HG02642 (cell line): ENCODE measurements around the gene ZBTB48.

Source experiments
- ATAC-seq: cut with Tn5 transposase; IDR thresholded peaks from one replicate; pipeline ENCODE4 v1.9.1; 2021; ENCODE audit warnings: mild to moderate bottlenecking; ENCODE audit not compliant: unreplicated experiment, poor library complexity

Gene ZBTB48

DNA sequence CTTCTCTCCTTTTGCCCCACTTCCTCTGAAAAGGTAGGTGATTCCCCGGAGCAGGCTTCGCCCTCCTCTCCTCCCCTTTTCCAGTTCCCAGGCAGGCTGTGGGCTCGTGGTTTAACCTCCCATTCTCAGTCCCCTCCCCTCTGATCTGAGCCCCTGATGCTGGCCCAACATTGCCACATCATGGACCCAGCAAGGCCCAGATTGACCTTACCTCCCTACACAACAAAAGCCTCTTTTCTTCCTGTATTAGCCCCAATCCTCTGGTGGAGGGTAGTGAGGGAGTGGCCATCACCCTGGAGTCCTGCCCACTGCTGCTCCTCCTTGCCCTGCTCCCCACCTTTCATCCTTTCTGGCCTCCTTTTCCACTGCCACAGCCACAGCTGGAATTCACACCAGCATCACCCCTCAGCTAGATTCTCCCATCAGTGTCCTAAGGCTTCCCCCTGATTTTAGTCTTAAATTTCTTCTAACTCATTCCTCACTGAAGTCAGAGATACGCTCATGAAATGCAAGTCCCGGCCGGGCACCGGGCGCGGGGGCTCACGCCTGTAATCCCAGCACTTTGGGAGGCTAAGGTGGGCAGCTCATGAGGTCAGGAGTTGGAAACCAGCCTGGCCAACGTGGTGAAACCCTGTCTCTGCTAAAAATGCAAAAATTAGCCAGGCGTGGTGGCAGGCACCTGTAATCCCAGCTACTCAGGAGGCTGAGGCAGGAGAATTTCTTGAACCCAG, 7.0 kb upstream of the ZBTB48 start:
- no peak for ATAC-seq

DNA sequence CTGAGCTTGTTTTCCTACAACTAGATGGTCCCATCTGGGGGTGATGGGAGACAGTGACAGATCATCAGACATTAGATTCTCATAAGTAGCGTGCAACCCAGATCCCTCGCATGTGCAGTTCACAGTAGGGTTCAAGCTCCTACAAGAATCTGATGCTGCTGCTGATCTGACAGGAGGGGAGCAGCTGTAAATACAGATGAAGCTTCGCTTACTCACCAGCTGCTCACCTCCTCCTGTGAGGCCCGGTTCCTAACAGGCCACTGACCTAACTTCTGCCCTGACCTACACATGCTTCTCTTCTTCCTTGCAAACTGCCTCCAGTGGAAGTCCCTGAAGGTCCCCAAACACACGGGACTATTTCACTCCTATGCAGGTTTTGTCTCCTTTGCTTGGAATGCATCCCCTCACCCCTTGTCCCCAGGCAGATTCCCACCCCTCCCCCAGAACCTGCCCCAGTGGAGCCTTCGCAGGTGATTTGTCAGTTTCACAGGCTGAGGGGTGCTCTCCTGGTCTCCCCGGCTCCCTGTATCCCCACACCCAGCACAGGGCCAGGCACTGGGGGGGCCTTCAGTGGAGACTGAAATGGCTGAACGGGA, 5.7 kb upstream of the ZBTB48 start:
- no peak for ATAC-seq

DNA sequence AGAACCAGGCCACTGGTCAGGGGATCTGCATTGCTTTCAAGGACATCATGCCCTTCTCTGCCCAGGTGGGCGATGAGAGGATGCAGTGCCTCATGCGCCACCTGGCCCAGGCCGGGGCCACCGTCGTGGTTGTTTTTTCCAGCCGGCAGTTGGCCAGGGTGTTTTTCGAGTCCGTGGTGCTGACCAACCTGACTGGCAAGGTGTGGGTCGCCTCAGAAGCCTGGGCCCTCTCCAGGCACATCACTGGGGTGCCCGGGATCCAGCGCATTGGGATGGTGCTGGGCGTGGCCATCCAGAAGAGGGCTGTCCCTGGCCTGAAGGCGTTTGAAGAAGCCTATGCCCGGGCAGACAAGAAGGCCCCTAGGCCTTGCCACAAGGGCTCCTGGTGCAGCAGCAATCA, 5.0 kb upstream of the ZBTB48 start:
- ATAC-seq = no peak

DNA sequence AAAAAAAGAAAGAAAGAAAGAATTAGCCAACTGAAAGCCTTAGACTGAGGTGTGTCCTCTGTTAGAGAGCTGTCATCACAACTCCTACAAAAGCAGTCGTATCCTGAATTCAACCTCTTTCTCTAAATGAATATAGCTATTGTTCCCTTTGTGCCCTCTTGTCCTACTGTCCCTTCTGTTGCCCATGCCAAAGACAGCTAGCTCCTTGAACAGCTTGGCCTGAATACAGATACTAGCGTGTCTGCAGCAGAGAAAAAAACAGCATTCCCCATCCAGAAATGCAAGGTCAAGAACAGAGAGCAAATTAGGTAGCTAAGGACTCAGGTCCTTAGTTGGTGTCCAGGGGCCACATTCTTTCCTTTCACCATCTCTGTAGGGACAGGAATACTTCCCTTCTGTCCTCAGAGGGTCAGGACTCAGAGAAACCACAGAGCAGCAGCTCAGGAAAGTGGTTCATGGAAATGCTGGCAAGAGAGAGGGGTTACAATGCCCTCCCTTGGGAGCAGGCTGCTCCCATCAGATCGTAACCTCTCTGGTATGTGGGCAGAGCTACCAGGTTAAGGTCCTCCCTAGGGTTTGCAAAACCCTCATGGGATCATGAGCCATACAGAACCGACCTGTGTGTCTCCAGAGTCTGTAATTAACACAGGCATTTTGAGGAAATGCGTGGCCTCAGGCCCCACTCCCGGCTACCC, 1.8 kb upstream of the ZBTB48 start:
- no peak for ATAC-seq

DNA sequence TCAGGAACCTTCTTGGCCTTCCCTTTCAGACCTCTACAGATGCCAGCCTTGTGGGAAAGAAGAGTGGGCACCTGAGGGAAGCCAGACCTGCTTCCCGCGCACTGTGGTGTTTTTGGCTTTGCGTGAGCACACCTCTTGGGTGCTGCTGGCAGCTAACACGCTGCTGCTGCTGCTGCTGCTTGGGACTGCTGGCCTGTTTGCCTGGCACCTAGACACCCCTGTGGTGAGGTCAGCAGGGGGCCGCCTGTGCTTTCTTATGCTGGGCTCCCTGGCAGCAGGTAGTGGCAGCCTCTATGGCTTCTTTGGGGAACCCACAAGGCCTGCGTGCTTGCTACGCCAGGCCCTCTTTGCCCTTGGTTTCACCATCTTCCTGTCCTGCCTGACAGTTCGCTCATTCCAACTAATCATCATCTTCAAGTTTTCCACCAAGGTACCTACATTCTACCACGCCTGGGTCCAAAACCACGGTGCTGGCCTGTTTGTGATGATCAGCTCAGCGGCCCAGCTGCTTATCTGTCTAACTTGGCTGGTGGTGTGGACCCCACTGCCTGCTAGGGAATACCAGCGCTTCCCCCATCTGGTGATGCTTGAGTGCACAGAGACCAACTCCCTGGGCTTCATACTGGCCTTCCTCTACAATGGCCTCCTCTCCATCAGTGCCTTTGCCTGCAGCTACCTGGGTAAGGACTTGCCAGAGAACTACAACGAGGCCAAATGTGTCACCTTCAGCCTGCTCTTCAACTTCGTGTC, 995 bp upstream of the ZBTB48 start:
- no peak for ATAC-seq

- no peak for ATAC-seq
These were observed 362 bp downstream of the ZBTB48 start for GRCh38 chr1:6580119-6580592.

DNA sequence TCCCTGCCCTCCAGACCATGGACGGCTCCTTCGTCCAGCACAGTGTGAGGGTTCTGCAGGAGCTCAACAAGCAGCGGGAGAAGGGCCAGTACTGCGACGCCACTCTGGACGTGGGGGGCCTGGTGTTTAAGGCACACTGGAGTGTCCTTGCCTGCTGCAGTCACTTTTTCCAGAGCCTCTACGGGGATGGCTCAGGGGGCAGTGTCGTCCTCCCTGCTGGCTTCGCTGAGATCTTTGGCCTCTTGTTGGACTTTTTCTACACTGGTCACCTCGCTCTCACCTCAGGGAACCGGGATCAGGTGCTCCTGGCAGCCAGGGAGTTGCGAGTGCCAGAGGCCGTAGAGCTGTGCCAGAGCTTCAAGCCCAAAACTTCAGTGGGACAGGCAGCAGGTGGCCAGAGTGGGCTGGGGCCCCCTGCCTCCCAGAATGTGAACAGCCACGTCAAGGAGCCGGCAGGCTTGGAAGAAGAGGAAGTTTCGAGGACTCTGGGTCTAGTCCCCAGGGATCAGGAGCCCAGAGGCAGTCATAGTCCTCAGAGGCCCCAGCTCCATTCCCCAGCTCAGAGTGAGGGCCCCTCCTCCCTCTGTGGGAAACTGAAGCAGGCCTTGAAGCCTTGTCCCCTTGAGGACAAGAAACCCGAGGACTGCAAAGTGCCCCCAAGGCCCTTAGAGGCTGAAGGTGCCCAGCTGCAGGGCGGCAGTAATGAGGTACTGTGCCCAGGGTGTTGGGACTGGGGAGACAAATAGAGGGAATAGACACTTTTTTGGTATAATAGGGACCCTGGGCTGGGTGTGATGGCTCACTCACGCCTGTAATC, 1.0 kb downstream of the ZBTB48 start:
- no peak for ATAC-seq

DNA sequence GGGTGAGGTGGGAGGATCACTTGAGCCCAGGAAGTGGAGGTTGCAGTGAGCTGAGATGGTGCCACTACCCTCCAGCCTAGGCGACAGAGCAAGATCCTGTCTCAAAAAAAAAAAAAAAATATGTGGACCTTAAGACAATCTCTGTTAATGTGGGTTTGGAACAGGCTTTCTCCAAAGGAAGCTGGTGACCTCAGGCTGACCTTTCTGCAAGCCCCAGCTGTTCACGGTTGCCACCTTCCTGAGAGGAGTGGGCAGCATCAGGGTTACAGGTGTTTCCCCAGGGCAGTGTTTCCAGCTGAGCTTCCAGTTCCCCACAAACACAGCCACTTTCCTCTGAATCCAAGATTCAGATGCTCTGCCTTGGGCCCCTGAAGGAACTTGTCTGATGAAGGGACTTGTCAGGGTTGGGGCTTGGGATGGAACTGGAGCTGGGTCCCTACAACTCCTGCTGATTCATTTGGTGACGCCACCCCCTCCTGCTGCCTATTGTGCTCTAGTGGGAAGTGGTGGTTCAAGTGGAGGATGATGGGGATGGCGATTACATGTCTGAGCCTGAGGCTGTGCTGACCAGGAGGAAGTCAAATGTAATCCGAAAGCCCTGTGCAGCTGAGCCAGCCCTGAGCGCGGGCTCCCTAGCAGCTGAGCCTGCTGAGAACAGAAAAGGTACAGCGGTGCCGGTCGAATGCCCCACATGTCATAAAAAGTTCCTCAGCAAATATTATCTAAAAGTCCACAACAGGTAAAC, 1.9 kb downstream of the ZBTB48 start:
- no peak for ATAC-seq

DNA sequence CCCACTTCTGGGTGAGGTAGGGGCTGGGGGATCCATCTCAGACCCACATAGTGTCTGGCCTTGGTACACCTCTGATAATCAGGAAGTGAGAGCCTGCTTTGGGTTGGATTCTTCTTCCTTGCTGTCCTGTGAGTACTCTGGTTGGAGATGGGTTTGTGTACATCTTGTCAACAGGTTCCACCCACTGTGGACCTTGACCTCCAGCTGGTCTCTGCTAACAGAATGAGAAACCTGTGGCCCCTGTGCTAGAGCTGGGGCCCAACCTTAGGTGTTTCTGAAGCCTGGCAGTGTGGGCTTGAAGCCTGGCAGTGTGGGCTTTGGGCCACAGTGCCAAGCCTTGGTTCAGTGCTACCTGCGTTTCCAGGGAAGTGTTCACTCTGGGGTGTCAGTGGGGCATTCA, 2.6 kb downstream of the ZBTB48 start:
- no peak for ATAC-seq

- ATAC-seq = no peak
These were observed 4.6 kb downstream of the ZBTB48 start for GRCh38 chr1:6584126-6585080.

DNA sequence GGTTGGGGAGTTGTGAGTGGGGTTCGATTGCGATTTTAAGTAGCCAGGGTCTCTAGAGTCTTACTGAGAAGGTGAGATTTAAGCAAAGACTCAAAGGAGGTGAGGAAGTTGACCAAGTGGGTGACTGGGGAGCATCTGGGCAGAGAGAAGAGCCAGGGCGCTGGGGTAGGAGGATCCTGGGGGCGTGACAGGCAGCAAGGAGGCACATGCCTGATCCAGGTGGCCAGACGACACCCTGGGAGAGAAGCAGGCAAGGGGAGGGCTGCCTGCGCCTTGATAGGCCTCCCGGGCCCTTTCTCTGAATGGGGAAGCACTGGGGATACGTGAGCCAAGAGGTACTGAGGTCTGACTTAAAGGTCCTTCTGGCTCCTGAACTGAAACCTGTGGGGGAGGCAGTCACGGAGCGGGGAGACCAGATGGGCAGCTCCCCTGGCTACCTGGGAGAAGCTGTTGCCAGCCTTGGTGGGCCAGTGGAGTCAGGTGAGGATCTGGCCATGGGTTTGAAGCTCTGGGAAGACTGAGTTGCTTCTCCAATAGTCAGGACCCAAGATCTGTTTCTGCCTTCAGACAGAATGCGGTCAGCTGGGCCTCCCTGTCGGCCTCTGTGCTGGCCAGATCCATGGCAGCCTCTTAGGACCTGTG, 5.4 kb downstream of the ZBTB48 start:
- no peak for ATAC-seq

GRCh38 chr1:6585841-6586240, 6.0 kb downstream of the ZBTB48 start:
- no peak for ATAC-seq

GRCh38 chr1:6586404-6586816, 6.6 kb downstream of the ZBTB48 start:
- no peak for ATAC-seq

DNA sequence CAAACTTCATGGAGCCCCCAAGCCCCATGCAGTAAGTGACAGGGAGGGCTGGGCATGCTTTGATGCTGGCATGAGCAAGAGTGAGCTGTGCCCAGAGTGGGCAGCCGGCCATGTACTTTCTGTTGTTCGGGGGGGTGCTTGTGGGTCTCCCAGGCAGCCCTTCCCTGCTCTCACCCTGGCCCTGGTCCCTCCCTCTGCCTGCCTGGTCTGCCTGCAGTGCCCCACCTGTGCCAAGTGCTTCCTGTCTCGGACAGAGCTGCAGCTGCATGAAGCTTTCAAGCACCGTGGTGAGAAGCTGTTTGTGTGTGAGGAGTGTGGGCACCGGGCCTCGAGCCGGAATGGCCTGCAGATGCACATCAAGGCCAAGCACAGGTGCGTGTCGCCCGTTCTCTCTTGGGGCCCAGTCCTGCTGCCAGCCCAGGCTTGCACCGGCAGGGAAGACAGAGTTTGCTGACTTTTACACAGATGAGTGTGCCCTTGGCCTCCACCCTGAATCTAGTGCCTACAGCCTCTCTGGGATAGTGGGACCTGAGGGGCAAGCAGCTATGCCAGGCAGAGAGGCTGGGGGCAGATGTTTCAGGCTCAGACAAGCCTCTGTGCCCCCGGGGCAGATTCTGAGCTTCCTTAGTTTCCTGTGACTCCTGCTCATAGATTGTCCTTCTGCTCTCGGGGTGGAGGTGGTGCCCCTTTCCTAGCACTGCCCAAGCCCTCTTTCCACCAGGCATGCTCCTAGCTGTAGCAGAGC, 7.6 kb downstream of the ZBTB48 start:
- no peak for ATAC-seq

DNA sequence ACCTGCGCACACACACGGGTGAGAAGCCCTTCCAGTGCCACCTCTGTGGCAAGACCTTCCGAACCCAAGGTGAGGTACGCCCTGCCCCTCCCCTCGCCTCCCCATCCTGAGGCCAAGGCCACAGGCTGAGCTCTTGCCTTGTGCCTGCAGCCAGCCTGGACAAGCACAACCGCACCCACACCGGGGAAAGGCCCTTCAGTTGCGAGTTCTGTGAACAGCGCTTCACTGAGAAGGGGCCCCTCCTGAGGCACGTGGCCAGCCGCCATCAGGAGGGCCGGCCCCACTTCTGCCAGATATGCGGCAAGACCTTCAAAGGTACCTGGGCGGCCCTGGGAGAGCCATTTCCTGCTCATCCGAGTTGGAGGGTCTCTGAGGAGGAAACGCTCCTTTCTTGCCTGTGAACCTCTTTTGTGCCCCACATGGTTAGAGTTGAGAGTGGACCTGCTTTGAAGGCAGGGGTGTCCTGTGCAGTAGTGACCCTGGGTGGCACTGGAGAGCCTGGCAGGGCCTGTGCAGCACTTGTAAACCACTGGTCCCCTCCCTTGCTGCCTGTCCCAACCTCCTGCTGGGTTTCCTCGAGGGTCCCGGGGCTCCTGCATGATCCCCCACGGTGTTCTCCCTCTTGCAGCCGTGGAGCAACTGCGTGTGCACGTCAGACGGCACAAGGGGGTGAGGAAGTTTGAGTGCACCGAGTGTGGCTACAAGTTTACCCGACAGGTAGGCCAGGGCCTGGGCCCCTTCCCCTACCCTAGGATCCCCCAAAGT, 8.5 kb downstream of the ZBTB48 start:
- ATAC-seq = no peak

DNA sequence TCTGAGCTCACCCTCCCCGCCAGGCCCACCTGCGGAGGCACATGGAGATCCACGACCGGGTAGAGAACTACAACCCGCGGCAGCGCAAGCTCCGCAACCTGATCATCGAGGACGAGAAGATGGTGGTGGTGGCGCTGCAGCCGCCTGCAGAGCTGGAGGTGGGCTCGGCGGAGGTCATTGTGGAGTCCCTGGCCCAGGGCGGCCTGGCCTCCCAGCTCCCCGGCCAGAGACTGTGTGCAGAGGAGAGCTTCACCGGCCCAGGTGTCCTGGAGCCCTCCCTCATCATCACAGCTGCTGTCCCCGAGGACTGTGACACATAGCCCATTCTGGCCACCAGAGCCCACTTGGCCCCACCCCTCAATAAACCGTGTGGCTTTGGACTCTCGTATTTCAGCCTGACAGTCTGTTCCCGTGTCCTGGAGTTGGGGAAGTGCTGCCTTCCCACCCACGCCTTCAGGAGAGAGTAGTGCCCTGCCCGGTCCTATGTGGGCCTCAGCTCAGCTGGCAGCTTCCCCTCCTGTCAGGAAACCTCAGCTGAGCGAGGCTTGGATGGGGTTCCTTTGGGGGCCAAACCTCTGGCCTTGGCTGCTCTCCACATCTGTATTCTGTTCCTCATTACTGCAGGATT, 9.2 kb downstream of the ZBTB48 start:
- no peak for ATAC-seq
